ENCODE results near the gene TUBGCP2.

TUBGCP2 gene

DNA sequence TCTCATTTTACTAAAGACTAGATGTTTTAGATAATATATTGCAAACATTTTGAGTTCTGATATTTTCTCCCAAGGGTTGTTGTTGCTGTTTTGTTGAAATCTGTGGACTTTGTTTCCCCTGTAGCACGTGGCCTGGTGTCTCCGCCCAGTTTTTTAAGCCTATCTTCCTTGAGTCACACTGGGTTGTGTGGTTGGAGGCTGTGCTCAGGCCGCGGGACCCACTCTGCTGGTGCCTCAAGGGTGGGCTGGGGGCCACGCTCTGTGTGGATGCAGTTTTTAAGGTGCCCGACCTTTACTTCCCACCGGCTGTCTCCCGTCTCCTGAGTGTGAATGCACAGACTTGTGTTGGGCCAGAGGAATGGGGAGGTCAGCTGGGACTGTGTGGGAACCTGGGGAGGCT is 34.3 kb upstream of the TUBGCP2 start:
- DNase-seq: no peak

DNA sequence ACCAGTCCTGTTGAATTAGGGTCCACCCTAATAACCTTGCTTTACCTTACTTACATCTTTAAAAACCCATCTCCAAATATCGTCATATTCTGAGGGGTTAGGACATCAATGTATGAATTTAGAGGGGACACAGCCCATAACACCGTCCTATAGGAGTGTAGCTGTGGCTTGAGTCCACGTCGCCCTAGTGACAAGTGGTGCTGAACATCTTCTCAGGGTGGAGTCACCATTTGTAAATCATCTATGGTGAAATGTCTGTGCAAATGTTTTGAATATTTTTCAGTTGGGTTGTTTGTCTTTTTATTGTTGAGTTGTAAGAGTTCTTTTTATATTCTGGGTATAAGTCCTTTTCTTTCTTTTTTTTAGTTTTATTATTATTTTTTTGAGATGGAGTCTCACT is 33.3 kb upstream of the TUBGCP2 start:
- no peak for DNase-seq

DNA sequence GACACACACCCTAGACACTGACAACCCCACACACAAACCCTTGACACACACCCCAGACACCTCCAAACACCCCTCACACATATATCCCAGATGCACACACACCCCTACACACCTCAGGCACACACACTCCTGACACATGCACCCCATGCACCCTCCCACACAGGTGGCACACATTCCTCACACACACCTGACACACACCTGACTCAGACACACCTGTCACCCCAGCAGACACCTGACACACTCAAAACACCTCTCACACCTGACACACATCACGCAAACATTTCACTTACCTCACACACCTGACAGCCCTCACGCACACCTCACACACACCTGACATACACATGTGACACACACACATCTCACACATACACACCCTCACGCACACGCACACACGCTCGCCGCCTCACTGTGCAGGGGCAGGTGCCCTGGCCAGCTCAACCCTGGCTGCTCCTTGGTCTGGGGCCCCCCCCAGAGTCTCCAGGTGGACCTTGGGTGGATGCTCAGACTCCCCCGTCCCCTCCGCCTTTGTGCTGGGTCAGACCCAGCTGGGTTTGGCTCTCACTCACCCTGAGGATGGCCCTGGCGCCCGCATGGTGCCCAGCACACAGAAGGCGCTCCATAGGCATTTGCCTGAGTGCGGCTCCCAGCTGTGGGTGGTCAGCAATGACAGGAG is 31.2 kb upstream of the TUBGCP2 start:
- no peak for DNase-seq

DNA sequence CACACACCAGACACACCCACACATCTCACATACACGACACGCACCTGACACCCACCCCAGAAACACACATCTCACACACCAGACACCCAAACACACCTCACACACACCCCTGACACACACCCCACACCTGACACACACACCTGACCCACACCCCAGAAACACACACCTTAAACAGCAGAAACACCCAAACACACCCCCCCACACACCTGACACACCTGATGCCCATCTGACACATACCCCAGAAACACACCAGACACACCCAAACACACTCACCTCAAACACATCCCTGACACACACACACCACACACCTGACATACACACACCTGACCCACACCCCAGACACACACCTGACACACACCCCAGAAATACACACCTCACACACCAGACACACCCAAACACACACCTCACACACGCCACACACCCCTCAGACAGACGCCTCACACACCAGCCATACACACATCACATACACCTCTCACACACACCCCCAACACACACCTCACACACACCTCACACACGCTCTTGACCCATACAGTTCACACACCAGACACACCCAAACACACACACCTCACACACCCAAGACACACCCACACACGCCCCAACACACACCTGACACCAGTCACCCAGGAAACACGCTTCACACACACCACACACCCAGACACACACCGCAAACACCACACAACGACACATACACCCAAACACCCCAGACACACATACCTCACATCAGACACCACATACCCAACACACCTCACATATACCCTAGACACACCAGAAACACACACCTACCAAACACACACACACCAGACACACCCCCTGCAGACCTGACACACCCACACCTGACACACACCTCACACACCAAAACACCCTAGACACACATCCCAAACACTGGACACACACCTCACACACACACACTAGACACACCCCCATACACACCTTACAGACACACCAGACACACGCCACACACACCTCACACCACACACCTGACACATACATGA is 29.7 kb upstream of the TUBGCP2 start:
- DNase-seq: no peak

DNA sequence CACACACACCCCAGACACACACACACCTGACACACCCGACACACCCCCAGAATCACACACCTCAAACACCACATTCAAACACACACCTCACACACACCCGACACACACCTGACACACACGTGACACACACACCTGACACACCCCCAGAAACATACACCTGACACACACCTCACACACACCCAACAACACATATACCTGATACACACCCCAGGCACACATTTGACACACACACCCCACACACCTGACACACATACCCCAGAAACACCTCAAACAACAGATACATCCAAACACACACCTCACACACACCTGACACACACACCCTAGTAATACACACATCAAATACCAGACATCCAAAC is 28.7 kb upstream of the TUBGCP2 start:
- DNase-seq: no peak

DNA sequence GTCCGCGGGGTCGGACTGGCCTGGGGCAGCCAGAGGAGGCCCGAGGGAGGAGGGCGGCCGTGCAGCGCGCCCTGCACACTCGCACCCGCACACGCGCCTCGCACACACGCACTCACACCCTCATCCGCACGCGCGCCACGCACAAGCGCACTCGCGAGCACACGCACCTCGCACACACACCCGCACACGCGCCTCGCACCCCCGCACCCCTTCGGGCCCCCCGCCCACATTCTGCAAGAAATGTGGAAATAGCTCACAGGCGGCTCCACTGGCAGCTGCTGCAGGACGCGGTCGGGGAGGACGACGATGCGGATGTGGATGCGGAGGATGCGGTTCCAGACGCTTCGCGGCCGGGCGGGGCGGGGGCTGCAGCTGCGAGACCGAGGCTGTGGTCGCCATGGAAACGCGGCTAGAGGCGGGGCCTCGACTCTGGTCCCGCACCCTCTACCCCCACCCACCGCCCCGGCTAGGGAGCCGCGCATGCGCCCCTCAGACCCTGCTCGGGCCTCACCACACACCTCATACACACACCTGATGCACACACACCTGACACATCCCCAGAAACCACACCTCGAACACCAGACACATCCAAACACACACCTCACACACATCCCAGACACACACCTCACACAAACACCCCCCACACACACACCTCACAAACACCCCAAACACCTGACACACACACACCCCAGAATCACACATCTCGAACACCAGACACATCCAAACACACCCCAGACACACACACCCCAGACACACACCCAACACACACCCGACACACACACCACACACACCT is 28.1 kb upstream of the TUBGCP2 start, which contains the start of gene CALY:
Gene CALY, minus strand, starts transcription at position 320 of the 793 bp plus-strand sequence. CDS start 7,907 bp downstream, outside the sequence.
- peak; percentile 87 for DNase-seq

DNA sequence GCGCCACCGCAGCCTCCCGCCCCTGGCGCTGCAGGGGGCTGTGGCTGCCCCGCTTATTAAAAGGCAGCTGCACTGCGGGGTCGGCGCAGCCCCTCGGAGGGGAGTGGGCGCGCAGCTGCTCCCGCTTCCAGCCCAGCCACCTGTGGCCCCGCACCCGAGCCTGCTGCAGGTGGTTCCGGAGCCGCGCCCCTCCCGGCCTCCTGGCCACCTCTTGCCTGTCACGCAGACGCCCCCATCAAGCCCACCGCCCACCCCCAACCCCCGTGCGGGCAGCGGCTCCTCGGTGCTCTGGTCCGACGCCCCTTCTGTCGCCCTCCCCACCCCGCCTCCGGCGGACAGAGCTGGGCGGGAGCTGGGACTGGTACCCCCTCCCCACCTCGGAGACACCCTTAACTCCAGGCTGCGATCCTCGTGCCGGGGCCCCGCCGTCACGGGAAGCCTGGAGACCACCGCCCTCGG is 27.5 kb upstream of the TUBGCP2 start:
- no peak for DNase-seq

DNA sequence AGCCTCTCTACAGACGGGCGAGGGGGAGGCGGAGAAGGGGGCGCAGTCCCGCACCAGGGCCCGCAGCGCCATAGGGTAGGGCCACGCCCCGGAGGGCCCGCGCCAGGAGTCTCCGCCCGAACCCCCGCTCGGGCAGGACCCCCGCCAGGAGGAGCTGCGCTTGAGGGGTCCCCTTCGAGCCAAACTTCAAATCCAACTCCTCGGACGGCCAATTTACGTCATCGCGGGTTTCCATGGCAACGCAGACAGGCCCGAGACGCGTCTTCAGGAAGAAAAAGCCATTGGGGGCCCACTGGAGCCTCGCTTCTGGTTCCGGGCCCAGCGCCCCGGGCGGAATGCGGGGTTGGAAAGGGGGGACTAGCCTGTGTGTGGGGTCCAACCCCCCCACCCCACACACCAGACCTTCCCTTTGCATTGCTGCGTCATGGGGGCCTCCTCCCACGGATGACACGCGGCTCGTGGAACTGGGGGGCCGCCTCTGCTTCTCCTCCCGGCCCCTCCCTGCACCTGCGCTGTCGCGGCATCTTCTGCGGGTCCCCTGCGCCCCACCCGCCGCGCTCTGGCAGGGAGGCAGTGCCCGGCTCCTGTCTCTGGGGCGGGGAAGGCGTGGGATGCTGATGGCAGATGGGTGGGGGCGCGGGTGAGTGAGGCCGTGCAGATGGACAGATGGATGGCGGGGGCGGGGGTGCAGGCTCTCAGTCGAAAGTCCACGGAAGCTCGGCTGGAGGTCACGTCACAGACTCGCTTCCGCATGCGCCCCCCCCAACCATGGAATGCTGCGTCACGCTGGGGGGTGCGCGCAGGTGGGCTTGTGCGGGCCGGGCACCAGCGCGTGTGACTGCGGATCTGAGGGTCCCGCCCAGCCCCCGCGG is 26.8 kb upstream of the TUBGCP2 start:
- peak; percentile 79 for DNase-seq

DNA sequence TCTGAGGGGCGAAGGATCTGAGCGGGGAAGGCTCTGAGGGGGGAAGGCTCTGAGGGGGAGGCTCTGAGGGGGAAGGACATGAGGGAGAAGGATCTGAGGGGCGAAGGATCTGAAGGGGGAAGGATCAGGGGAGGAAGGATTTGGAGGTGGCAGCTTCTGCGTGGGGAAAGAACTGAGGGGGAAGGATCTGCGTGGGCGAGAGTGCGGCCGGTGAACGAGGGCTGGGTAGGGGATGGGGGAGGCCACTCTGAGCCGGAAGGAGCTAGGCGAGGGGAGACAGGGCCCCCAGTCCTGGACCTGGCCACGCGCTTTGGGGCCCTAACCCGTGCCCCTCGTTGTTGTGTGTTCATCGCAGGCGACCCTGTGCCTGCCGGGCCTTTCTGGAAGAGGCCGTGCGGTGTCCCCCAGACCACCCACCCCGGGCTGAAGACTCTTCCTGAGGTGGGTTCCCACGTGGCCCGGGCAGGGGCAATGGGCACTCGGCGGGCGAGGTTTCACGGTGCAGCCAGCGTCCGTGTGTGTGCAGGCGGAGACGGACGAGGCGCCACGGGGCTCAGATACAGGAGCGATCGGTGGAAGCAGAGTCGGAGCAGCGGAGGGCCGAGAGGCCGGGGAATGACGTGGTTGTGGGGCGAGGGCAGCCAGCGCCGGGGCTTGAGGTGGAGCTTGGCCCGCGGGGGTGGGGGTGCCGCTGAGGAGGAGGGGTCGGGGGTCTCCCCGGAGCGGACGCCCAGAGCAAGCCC is 26.0 kb upstream of the TUBGCP2 start:
- peak; percentile 26 for DNase-seq

DNA sequence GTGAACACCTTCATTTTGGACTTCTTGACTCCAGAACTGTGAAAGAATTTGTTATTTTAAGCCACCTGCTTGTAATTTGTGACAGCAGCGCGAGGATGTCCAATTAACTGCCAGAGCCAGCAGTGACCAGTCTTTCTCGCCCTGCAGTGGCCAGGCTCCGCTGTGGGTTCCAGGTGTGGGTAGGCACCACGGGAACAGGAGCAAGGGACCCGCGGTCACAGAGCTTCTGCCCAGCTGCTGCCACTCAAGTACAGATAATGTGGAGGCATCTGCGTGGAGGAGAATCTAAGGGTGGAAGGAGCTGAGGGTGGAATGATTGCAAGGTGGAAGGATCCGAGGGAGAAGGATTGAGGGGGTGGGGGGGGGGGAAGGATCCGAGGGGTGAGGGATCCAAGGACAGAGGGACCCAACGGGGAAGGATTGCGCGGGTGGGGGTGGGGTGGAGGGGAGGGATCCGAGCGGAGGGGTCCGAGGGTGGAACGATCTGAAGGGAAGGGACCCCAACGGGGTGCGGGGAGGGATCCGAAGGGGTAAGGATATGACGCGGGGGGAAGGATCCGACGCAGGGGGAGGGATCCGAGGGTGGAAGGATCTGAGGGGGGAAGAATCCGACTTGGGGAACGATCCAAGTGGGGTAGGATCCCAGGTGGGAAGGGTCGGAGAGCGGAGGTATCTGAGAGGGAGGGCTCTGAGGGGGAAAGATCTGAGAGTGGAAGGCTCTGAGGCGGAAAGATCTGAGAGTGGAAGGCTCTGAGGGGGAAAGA is 24.4 kb upstream of the TUBGCP2 start:
- DNase-seq: no peak

DNA sequence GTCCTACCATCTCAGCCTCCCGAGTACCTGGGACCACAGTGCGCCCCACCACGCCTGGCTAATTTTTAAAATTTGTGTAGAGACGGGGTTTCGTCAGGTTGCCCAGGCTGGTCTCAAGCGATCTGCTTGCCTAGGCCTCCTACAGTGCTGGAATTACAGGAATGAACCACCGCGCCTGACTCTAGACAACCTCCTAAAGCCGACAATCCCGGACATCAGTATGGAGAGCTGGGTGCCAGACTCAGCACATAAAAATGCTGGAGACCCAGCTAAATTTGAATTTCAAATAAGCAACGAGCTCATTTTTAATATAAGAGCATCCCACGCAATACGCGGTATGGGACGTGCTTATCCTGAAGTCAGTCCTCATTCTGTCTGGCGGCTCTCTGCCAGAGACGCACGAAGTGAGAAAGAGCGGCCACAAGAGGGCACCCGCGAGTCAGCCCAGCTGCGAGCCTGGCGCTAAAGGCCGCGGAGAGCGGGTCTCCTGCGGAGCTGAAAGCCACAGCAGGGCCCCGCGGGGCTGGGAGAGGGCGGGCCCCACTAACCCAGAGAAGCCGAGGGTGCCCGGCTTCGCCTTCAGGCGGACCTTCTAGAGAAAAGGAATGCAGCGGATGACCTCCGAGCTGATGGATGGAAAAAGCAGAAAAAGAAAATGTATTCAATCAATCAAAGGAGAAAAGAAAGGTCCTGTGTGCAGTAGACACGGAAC is 21.0 kb upstream of the TUBGCP2 start:
- DNase-seq: peak; percentile 86

DNA sequence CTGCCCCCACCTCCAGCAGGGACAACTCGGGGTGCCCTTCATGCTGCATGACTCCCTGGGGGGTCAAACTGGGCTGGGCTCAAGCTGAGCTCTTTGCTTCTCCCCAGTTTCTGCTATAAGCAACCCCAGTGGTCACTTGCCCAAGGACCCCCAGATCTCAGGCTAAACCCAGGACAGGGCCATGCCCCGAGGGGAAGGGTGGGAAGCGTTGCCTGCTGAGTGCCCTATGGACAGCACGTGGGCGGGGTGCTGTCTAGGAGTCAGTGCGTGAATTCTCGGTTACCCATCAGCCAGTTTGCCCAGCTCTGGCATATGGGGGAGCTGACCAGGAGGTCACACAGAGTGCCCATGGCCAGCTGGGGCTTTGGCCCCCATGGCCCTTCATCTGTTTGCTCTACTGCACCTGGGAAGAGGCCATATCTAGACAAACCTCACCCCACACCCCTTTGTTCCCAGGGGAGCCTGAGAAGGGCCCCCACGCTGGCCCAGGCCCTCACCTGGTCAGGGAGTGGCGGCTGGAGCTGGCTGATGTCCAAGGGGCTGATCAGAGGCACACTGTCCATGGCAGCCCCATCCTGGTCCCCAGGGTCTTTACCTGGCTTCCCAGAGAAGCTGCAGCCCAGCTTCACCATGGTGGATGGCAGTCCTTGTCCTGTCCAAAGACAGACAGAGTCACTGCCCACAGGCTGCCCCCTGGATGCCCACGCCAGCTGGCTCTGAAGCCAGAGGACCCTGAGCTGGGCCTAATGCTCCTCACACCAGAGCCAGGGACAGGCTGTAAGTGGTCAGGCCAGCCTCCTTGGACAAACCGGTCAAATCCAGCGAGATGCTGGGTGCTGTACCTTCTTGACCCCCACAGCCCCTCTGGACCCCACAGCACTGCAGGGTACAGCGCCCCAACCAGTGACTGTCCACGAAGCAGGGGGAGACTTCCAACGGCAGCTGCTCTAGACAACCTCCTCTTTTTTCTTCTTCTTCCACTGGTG is 20.0 kb upstream of the TUBGCP2 start:
- DNase-seq: no peak

DNA sequence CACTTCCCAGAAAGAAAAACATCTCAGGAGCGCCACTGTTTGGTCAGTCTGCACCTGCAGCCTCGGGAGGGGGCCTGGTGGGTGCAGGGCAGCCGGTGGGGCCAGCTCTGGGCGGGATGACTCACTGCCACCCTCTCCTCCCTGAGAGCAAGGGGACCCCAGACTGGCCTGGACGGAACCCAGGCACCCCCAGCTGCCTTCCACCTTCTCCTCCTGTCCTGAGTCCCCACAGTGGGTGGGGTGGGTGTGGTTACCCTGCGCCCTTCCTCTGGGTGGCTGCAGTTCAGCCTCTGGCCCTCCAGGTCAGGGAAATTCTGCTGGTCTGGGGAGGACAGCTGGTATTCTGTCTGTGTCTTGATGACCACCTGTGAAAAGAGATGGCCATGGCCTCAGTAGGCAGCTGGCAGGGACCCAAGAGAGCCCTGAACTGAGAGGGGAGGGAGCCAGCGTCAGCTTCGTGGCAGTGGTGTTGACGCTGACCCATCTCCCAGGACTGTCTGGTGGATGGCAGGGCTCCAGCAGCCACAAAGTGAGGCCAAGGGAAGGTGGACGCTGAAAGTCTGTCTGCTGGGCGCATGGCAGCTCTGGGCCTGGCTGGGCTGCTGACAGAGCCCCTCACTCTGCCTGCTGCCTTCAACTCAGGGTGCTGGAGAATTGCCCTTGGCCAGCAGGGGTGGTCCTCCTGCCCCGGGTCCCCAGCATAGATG is 19.1 kb upstream of the TUBGCP2 start:
- no peak for DNase-seq

DNA sequence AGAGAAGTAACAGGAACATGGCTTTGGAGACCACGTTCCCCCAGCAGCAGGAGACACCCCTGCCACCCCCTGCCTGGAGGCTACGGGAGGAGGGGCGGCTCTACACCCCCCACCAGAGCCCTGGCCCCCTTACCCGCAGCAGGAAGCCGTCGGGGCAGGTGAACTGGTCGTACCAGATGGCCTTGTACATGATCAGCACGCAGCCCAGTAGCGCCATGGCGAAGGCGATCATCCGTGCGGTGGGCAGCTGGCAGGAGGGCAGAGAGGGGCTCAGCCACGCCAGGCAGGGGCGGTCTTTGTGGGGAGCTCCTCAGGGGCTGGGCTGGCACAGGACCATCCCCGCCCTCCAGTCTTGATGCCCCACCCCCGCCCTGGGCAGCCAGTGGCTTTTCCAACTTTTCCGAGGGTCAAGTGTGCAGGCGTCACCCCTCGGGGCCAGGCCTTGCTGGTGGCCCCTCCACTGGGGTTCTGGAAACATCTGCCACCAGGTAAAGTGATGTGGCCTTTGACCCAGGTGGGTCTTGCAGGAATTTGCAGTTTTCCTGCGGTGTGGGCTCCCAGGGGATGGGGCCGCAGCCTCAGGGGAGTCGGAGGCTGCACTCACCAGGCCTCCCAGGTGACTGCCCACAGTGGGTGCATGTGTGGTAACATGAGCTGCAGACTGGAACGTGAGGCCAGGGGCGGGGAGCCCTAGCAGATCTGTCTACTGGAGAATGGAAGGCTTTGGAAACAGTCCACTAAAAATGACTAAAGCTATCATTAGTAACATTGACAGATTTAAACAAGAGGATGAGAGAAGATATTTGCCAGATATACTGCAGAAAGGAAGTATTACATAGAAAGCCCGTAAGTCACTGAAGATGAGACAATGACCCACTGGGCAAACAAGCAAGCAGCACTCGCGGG is 18.3 kb upstream of the TUBGCP2 start:
- no peak for DNase-seq

DNA sequence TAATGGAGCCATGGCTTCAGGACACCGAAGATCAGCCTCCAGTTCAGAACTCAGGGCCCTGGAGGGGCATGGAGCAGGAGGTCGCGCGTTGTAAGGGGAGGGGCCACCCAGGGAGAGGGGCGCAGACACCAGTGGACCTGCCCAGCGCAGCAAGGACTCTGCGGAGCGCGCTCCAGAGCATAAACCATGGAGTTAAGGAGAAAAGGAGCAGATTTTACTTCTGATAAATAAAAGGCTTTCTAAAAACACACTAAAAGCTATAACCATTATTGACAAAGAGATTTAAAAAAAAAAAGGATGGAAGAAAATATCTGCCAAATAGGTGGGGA is 17.5 kb upstream of the TUBGCP2 start:
- DNase-seq: no peak

DNA sequence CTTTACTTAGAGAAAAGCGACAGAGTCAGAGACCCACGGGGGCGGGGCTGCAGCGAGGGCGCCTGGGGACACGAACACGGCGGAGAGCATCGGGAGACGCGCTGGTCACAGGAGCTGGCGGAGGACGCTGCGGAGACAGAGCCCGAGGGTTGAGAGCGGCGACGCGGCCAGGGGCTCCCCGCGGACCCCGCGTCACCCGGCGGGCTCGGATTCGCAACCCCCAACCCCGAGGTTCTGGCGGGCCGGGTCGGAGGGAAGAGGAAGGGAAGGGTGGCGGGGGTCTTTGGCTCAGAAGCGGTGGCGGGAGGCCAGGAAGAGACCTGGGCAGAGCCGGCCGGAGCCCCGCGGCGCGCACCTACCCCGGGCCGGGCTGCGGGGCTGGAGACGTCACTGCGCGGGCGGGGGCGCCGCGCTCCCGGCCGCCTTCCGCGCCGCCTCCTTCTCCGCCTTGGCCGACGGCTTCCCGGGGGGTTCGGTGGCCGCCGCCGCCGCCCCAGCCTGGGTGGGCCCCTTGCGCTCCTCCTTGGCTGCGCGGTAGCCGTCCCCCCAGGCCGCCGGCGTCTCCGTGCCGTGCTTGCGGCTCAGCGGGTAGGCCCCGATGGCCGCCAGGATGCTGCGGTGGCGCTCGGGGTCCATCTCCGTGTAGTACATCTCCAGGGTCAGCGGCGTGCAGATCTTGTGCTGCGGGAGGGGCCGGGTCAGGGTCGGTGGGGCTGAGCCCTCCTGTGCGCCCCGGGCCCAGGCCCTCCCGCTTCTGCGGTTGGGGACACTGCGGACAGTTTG is 17.0 kb upstream of the TUBGCP2 start:
- DNase-seq: no peak

Measured in activated gamma-delta T cell treated with Interleukin-2 at 50 U/mL for 16 hours (primary cell).